ENCODE measurements around the gene GPC3.

- TF ChIP-seq CTCF (IDR thresholded peaks at IDR 0.05; ENCODE audit: low read depth, low read length, poor library complexity, severe bottlenecking) (no peak), EZH2phosphoT487 (IDR thresholded peaks at IDR 0.05; ENCODE audit: borderline replicate concordance, low read length) (no peak)
Measured at GRCh38 chrX:133549295-133549933, 436.0 kb downstream of the GPC3 start.

All from DOHH2 (cell line).